C1 segment of cervical spinal cord (tissue), 14 donors: Measurements from ENCODE around the gene GNAT1.

Source experiments
- DNase-seq, 14 donors: peaks; one replicate each; lab custom pipeline; 2025; lab: John Stamatoyannopoulos, UW

GNAT1 gene

DNA sequence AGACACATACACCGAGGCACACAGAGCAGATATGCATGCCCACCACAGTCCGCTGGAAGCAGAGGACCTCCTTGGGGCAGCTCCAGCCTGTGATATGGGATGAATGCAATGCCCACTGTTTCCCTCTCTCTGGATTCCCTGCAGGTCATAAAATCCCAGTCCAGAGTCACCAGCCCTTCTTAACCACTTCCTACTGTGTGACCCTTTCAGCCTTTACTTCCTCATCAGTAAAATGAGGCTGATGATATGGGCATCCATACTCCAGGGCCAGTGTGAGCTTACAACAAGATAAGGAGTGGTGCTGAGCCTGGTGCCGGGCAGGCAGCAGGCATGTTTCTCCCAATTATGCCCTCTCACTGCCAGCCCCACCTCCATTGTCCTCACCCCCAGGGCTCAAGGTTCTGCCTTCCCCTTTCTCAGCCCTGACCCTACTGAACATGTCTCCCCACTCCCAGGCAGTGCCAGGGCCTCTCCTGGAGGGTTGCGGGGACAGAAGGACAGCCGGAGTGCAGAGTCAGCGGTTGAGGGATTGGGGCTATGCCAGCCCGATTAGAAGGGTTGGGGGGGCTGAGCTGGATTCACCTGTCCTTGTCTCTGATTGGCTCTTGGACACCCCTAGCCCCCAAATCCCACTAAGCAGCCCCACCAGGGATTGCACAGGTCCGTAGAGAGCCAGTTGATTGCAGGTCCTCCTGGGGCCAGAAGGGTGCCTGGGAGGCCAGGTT is at the start of gene GNAT1:
GNAT1 (plus strand) TSS at position 675 of the 725 bp plus-strand sequence. CDS start 116 bp downstream, outside the sequence.
- no peak for DNase-seq

DNA sequence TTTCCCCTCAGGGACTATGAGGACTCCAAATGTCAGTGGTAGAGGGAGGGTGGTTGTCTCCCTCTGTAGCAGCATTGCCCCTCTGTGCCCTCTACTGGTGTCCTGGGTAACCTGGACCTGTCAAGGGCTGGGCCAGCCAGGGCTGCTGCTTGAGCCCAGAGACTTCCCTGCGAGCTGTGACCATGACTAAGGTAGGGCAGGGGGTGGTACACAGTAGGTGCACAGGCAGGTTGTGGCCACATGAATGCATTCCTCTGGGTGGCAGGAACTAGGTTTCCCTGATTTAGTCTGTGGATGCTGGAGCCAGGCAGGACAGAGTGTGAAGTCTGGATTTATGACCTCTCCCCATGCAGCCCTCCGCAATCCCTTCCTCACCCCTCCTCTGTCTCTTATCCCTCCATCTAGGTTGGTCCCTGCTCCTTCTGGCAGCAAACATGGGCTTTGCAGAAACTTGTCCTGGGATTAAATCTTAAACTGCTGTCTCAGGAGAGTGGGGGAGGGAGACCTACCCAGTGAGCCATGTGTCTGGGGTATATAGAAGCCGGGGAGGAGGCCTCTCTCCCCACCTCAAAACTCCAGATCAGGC is 45.0 kb upstream of the GNAT1 start:
- no peak for DNase-seq

GRCh38 chr3:50147016-50147415 is 44.4 kb upstream of the GNAT1 start:
- no peak for DNase-seq

- no peak for DNase-seq
These were observed 44.0 kb upstream of the GNAT1 start for GRCh38 chr3:50147447-50147846.

- no peak for DNase-seq
These were observed 43.5 kb upstream of the GNAT1 start for GRCh38 chr3:50147861-50148260.

- no peak for DNase-seq
These were observed 41.0 kb upstream of the GNAT1 start for GRCh38 chr3:50150404-50150750.

- DNase-seq, result no peak
These were observed 40.3 kb upstream of the GNAT1 start for GRCh38 chr3:50150863-50151686.

GRCh38 chr3:50151728-50152127 is 39.7 kb upstream of the GNAT1 start:
- DNase-seq, result no peak

- no peak for DNase-seq
These were observed 37.5 kb upstream of the GNAT1 start for GRCh38 chr3:50153782-50154475.

DNA sequence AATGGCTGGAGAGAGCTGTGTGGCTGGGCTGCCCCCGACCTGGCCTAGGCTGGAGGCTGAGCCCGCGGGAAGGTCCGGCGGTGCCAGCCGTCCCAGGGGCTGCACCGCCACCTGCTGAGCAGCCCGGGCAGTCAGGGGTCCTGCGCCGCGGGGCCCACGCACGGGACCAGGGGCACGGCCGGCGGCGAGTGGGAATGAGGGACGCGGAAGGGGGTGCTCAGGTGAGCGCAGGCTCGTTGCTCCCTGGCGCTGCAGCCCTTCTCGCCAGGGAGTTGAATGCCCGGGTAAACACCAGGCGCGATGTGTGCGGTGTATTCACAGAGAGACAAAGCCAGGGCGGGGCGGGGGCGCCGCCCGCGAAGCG is 37.0 kb upstream of the GNAT1 start:
- no peak for DNase-seq

GRCh38 chr3:50154840-50155490 is 36.4 kb upstream of the GNAT1 start, which contains the start of gene SEMA3F:
Gene SEMA3F (plus strand): TSS chr3:50155324. CDS start chr3:50159623, 4,299 bp downstream.
- peak in 2 of 14 donors; percentile 17 to 56 for DNase-seq

GRCh38 chr3:50155491-50155878 is 35.9 kb upstream of the GNAT1 start:
- no peak for DNase-seq

DNA sequence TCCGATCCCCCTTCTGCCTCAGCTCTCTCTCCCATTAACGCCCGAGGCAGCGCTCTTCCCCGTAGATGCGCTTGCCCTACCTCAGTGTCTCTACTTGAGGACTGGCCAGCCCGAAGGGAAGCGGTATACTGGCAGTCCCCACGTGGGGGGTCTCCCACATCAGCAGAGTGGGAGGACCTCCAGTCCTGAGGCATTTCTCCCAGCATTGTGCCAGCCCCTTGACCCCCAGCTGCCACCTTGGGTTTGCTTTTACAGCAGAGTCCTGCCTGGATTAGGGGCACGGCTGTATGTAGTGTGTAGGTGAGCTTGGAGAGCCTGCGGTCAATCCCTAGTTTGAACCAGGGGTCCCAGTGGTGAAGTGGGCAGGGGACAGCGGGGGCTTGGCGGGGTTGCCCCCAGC is 35.5 kb upstream of the GNAT1 start:
- no peak for DNase-seq

GRCh38 chr3:50156549-50157493 is 34.6 kb upstream of the GNAT1 start:
- no peak for DNase-seq

DNA sequence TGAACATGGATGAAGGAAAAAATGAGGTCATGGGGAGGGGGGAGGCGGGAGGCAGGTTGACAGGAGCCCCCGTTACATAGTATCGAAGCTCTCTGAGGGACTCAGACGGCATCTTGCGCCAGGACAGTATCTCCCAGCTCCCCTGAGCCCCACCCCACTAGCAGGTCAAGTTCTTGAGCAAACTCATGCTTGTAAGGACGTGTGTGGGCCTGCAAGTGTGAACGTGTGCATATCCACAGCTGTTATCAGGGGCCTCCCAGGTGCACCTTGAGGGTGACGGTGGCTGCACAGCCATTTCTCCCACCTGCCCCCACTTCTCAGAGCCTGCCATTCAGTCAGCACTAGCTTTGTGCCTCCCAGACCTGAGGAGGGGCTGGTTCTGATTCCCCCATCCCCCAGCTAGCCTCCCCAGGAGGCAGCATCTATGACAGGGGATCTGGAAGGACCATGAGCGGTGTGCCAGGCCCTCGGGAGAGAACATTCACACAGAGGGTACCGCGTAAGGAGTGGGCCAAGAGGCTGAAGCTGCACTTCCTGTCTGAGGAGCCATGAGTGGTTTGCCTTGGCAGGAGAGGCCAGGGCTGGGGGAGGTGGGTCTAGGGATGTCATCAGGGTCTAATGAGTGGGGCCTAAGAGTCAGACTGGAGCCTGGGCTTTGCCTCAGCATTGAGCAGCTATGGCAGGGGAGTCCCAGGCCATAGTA is 33.4 kb upstream of the GNAT1 start:
- DNase-seq, result no peak

DNA sequence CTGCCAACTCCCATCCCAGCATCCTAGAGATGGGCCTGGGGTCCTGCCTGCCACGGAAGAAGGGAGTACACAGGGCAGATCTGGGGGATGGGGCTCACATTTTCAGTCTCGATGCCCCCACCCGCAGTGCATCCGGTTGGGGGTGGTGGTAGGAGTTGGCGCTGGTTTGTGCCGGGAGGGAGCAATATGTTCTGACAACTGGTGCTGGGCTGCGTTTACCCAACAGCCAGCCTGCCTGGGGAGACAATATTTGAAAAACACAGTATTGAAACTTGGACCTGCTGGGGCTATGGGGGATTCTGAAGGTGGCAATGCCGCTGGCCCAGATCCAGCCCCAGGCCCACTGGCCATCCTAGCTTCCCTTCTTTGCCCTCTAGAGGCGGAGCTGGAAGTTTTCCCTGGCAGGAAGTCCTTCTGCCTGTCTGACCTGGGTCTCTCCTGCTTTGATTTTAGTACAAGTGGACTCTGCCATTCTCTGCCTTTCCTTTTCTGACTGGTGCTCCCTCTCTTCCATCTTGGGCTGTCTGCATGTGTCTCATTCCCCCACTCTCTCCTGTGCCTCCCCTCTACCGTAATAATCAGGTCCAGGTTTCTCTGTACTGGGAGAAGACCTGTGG is 32.8 kb upstream of the GNAT1 start:
- DNase-seq, result no peak

DNA sequence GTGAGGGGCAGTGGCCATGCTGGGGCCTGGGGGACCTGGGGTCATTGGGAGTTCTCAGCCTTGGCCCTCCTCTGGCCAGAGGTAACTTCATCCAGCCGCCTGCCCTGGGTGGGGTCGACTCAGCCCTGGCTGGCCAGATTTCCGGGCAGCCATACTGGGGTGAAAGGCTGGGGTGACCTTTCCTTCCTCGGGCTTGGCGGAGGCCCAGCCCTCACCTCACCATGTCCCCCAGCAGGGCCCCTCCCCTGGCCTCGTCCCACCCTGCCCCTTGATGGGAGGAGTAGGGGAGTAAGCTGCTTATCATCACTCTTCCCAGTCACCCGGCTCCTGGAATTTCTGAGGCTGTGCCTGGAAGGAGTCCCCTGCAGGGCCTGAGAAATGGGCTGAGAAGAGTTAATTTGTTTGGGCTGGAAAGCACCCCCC is 30.8 kb upstream of the GNAT1 start:
- no peak for DNase-seq

DNA sequence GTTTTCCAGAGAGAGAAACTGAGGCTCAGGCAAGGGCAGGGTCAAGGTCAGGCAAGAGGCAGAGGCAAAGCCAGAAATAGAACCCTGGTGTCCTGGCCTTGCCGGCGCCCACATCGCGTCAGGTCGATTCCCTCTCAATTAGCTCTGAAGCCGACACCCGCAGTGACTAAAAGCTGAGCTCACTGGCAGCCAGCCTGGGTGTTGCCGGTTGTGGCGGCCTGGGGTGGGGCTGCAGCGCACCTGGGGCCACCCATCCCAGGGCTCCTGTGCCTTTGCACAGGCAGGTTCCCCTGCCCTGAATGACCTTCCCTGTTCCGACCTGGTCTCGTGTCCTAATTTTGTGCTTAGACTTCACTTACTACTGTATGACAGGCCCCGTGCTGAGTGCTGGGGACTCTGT is 30.1 kb upstream of the GNAT1 start:
- DNase-seq, result no peak
